Keratinocyte (primary cell): ENCODE results near the gene MFN2. TPM values are rescaled to one million over a fixed set of nuclear protein-coding genes. Genes with fewer than 3 reads are reported as not detected.

Experiments
- DNase-seq: peaks from one replicate; pipeline ENCODE4 v3.0.0-alpha.2; 2011; ENCODE audit warnings: low read depth, missing footprints, low spot score
- FAIRE-seq: peaks from 2 replicates; lab custom pipeline; 2011; peaks lifted over from hg19 to GRCh38; lab: Jason Lieb, UNC
- H2AFZ ChIP-seq: 2 replicates; pipeline ENCODE4 v1.6.0; 2012; ENCODE audit warnings: low read length, control low read depth, inconsistent platforms; ENCODE audit not compliant: control insufficient read depth
- H3K27ac ChIP-seq: 2 replicates; pipeline ENCODE4 v1.5.1; 2011; ENCODE audit warnings: low read length; ENCODE audit not compliant: control insufficient read depth, insufficient read depth
- H3K27me3 ChIP-seq: 3 replicates; pipeline ENCODE4 v1.6.0; 2011; ENCODE audit warnings: low read length; ENCODE audit not compliant: control insufficient read depth, insufficient read depth; ENCODE audit errors: extremely low read depth
- H3K36me3 ChIP-seq, 2 experiments: 2 replicates in 1 of 2; 3 replicates in 1 of 2; pipeline ENCODE4 v1.5.1; 2011; ENCODE audit warnings: low read length in 2 of 2, mild to moderate bottlenecking in 1 of 2; ENCODE audit not compliant: control insufficient read depth in 2 of 2, insufficient read depth in 2 of 2; ENCODE audit errors: extremely low read depth in 1 of 2
- H3K4me1 ChIP-seq: 3 replicates; pipeline ENCODE4 v1.5.1; 2011; ENCODE audit warnings: low read length; ENCODE audit not compliant: control insufficient read depth, insufficient read depth; ENCODE audit errors: extremely low read depth
- H3K4me2 ChIP-seq: 3 replicates; pipeline ENCODE4 v1.6.0; 2011; ENCODE audit warnings: low read depth, low read length; ENCODE audit not compliant: control insufficient read depth, insufficient read depth; ENCODE audit errors: extremely low read depth
- H3K4me3 ChIP-seq, 3 experiments: fragments of 200-600 bp in 1 of 3; sonication (generic) in 1 of 3; 2 replicates in 2 of 3; 3 replicates in 1 of 3; pipeline ENCODE4 v1.5.1; 2011 to 2016; ENCODE audit warnings: low read length in 3 of 3, mild to moderate bottlenecking in 3 of 3, control low read depth in 2 of 3, inconsistent platforms in 1 of 3, low read depth in 1 of 3, mixed read lengths in 1 of 3, mixed run types in 1 of 3, moderate library complexity in 1 of 3; ENCODE audit not compliant: control insufficient read depth in 2 of 3, insufficient read depth in 2 of 3; ENCODE audit errors: extremely low read depth in 1 of 3
- H3K79me2 ChIP-seq: 2 replicates; pipeline ENCODE4 v1.6.0; 2012; ENCODE audit warnings: low read length; ENCODE audit not compliant: control insufficient read depth, insufficient read depth
- H3K9ac ChIP-seq: 3 replicates; pipeline ENCODE4 v1.6.0; 2011; ENCODE audit warnings: low read length; ENCODE audit not compliant: control insufficient read depth, insufficient read depth; ENCODE audit errors: extremely low read depth
- H3K9me1 ChIP-seq: 3 replicates; pipeline ENCODE4 v1.6.0; 2011; ENCODE audit warnings: low read length; ENCODE audit not compliant: control insufficient read depth, insufficient read depth; ENCODE audit errors: extremely low read depth
- H3K9me3 ChIP-seq: 2 replicates; pipeline ENCODE4 v1.5.1; 2012; ENCODE audit warnings: low read depth, low read length; ENCODE audit not compliant: control insufficient read depth
- H4K20me1 ChIP-seq: 3 replicates; pipeline ENCODE4 v1.6.0; 2011; ENCODE audit warnings: low read length; ENCODE audit not compliant: control insufficient read depth, insufficient read depth; ENCODE audit errors: extremely low read depth
- EZH2 ChIP-seq: IDR thresholded peaks from one replicate; pipeline ENCODE4 v1.6.1; 2012; ENCODE audit warnings: inconsistent platforms, mild to moderate bottlenecking, low read length, moderate library complexity
- dilution Hi-C: fragments of 300-500 bp; cut with MboI; formaldehyde crosslinking; loops from one replicate; pipeline ENCODE4 v1.7.0; 2020; ENCODE audit warnings: low sequenced_read_pairs; ENCODE audit not compliant: extremely low pct_ligation_motif_present
- polyA plus RNA-seq, 5 experiments: library from polyadenylated mRNA; depleted of rRNA in 3 of 5; stranded (reverse) in 3 of 5; stranded (forward) in 1 of 5; unstranded in 1 of 5; fragments of >200 nt; gene quantifications; 1 replicate in 1 of 5; 2 replicates in 3 of 5; 3 replicates in 1 of 5; pipeline versions ENCODE4 v1.2.1 to v1.2.3, GENCODE V29; 2011 to 2012; ENCODE audit warnings: missing spikeins in 2 of 5, low read depth in 1 of 5, low replicate concordance in 1 of 5
- TF ChIP-seq, protein P1 (sequence below), 3 experiments: IDR thresholded peaks in 1 of 3; conservative IDR thresholded peaks in 1 of 3; optimal IDR thresholded peaks in 1 of 3; 2 replicates in 2 of 3; 3 replicates in 1 of 3; pipeline versions ENCODE3 to v1.5.1; 2011; ENCODE audit warnings: low read length in 3 of 3, mild to moderate bottlenecking in 3 of 3, moderate library complexity in 2 of 3, control low read depth in 1 of 3, inconsistent platforms in 1 of 3; ENCODE audit not compliant: insufficient read depth in 2 of 3; ENCODE audit errors: extremely low read depth in 1 of 3

The MFN2 gene
- polyA plus RNA-seq, 1 donor (not counting 4 experiments of a cell fraction or from before 2014, with no cell fraction given): 102 TPM

DNA sequence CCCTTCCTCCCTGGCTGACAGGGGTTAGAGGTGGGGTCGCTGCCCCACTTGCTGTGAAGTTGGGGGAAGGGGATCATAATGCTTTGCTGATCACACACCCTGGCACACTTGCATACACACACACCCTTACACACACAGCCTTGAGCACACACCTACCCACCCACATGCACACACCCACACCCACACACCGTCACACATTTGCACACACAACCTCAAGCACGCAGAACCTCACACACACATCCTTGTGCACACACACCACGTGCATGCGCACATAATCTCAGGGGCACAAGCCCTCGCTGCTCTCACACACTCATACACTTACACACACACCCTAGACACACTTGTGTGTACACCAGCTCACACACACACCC lies 66.5 kb downstream of the MFN2 start:
- Histone ChIP-seq H3K9me3 (no peaks in the 10 kb centered on the region), H3K4me2 (no peak overlapping the region), H3K36me3 (no peaks in the 10 kb centered on the region), H3K9me1 (no peaks in the 10 kb centered on the region), H3K79me2 (no peaks in the 10 kb centered on the region), H3K4me3 (no peak overlapping the region), H4K20me1 (no peaks in the 10 kb centered on the region), H3K27ac (no peak overlapping the region), H3K4me1 (peaks cover 1% of the 10 kb centered on the region), H2AFZ (no peak overlapping the region), H3K27me3 (peaks cover 9% of the 10 kb centered on the region), H3K9ac (no peak overlapping the region)
- dilution Hi-C loops: no loop called here
- DNase-seq (no peak), FAIRE-seq (no peak)
- TF ChIP-seq EZH2: no peak
- TF ChIP-seq, protein P1, sequence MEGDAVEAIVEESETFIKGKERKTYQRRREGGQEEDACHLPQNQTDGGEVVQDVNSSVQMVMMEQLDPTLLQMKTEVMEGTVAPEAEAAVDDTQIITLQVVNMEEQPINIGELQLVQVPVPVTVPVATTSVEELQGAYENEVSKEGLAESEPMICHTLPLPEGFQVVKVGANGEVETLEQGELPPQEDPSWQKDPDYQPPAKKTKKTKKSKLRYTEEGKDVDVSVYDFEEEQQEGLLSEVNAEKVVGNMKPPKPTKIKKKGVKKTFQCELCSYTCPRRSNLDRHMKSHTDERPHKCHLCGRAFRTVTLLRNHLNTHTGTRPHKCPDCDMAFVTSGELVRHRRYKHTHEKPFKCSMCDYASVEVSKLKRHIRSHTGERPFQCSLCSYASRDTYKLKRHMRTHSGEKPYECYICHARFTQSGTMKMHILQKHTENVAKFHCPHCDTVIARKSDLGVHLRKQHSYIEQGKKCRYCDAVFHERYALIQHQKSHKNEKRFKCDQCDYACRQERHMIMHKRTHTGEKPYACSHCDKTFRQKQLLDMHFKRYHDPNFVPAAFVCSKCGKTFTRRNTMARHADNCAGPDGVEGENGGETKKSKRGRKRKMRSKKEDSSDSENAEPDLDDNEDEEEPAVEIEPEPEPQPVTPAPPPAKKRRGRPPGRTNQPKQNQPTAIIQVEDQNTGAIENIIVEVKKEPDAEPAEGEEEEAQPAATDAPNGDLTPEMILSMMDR (optimal IDR thresholded peaks at IDR 0.05 in 1 of 3, IDR thresholded peaks at IDR 0.05 in 1 of 3, conservative IDR thresholded peaks at IDR 0.05 in 1 of 3; ENCODE audit: extremely low read depth in 1 of 3, insufficient read depth in 2 of 3, low read length in 3 of 3): no peak

DNA sequence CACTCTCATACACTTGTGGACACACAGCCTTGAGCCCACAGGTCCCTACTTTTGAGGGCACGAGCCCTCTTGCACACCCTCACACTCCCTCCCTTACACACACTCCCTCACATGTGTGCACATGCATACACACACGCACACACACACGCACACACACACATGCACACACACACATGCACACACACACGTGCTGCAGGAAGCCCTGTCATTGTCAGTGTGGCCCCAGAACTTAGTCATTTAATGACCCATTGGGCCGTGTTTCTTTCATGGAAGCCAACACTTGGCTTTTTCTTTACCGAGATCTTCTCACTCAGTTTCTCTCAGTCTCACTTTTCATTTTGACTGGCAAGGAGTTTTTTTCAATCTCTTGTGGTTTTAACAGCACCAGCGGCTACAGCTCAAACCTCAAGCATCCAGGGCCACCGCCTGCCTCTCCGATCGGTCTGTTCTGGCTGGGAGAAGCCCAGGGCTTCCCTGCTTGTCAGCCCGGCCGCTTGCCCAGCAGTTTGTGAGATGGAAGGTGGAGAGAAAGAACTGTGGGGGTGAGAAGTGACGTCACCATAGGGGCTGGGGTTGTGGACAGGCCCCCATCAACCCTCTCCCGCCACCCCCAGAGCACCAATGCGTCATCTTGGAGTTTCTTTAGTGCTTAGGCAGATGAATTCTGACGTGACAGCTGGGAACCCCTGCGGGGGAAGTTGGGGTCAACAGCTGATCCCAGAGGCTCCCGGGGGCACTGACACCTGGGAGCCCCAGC lies 67.1 kb downstream of the MFN2 start:
- H3K4me1 ChIP-seq: peaks cover 7% of the 10 kb centered on the region
- H3K4me2 ChIP-seq: no peak overlapping the region
- H3K4me3 ChIP-seq: no peak overlapping the region
- dilution Hi-C loops: no loop called here
- peaks cover 2% of the 10 kb centered on the region for H3K9me1 ChIP-seq
- FAIRE-seq: no peak
- H3K79me2 ChIP-seq: no peaks in the 10 kb centered on the region
- H3K27me3 ChIP-seq: peaks cover 9% of the 10 kb centered on the region
- H3K9ac ChIP-seq: no peak overlapping the region
- H4K20me1 ChIP-seq: no peaks in the 10 kb centered on the region
- TF ChIP-seq, protein P1 (optimal IDR thresholded peaks at IDR 0.05 in 1 of 3, IDR thresholded peaks at IDR 0.05 in 1 of 3, conservative IDR thresholded peaks at IDR 0.05 in 1 of 3; ENCODE audit: extremely low read depth in 1 of 3, insufficient read depth in 2 of 3, low read length in 3 of 3): no peak
- TF ChIP-seq EZH2: no peak
- no peaks in the 10 kb centered on the region for H3K9me3 ChIP-seq
- no peaks in the 10 kb centered on the region for H3K36me3 ChIP-seq
- no peak overlapping the region for H2AFZ ChIP-seq
- H3K27ac ChIP-seq: no peak overlapping the region
- no peak for DNase-seq
